Left colon (tissue), 2 donors: ENCODE results near the gene MIB2. TPM values are rescaled to one million over a fixed set of nuclear protein-coding genes. Genes with fewer than 3 reads are reported as not detected.
"Not testable (repeated sequence)": the region's sequence is repeated elsewhere in the genome, so short reads cannot be mapped to it uniquely, and the experiment has no call there.

Source experiments
- ATAC-seq: fragments of 200-7000 bp; cut with Tn5 transposase; one replicate; pipeline ENCODE4 v1.9.1; 2020; ENCODE audit warnings: mild to moderate bottlenecking, moderate library complexity
- DNase-seq, 2 donors: peaks; one replicate each; pipeline ENCODE4 v3.0.0-alpha.2; 2020
- intact Hi-C, 2 donors: fragments of 100-400 bp; cut with DNase I in 1 of 2; cut with micrococcal nuclease in 1 of 2; formaldehyde crosslinking; loops; one replicate each; pipeline versions ENCODE4 v1.11.2 to v1.14.0; 2022; cut with DNase I, micrococcal nuclease
- total RNA-seq, 2 donors: library from RNA; stranded (reverse); fragmentation: NEBNext Ultra II Directional; extraction: Animal tissue kit (Norgen Biotek cat#: 25700); gene quantifications; one replicate each; pipeline ENCODE4 v1.2.1, GENCODE V29; 2021
- donor health status: DM: no; HTN: no; CAD: no.
- donor health status: DM: yes; HTN: yes; CAD: no.

MIB2 gene
- total RNA-seq, 2 donors from 2014 or later = 84.8 to 86.1 TPM

DNA sequence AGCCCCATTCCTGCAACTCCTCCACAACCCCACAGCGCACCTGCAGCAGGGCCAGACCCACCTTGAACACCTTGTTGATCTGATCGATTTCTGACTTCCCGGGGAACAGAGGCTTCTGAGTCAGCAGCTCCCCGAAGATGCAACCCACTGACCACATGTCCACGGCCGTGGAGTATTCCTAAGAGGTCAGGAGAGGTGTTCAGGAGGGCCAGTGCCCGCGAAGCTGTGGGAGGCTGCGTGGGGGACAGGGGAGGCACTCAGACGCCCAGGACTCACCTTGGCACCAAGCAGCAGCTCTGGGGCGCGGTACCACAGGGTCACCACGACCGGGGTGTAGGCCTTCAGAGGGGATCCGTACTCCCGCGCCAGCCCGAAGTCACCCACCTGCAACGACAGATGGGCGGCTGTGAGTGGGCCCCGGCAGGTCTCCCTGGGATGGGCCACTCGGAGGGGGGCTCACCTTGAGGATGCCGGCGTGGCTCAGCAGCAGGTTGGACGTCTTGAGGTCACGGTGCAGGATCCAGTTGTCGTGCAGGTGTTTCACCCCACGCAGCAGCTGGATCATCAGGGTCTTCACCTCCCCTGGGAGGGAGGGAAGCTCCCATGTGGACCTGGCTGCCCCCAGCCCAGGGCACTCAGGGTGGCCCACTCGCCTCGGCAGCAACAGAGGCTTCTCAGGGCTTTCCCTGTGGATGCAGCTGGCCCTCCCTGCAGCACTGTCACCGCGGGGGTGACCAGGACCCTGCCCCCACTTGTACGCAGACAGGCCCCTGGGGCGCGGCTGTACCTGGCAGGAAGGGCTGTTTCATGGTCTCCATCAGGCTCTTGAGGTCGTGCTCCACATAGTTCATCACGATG is 21.6 kb downstream of the MIB2 start:
- DNase-seq = peak in 1 of 2 donors; percentile 19
- intact Hi-C loops, ATAC-seq: not testable (repeated sequence)

DNA sequence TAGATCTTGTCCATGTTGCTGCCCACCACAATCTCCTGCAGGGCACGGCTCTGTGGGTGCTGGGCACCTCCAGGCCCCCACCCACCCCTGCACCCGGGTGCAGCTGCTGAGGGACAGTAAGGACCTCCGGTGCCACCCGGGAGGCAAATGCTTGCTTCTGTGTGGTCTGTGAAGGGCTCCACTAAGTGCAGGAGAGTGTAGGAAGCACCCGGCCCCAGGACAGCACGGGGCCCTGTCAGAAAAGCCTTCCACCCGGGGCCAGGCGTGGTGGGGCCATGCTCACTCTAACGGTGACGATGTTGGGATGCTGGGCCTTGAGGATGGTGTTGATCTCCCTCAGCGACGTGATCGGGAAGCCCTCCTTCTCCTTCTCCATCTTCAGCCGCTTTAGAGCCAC is 22.2 kb downstream of the MIB2 start:
- ATAC-seq, DNase-seq, intact Hi-C loops: not testable (repeated sequence)

GRCh38 chr1:1638528-1638927 is 23.2 kb downstream of the MIB2 start:
- ATAC-seq = peak; percentile 95
- peak in 1 of 2 donors; percentile 89 for DNase-seq
- intact Hi-C loops = not testable (repeated sequence)

DNA sequence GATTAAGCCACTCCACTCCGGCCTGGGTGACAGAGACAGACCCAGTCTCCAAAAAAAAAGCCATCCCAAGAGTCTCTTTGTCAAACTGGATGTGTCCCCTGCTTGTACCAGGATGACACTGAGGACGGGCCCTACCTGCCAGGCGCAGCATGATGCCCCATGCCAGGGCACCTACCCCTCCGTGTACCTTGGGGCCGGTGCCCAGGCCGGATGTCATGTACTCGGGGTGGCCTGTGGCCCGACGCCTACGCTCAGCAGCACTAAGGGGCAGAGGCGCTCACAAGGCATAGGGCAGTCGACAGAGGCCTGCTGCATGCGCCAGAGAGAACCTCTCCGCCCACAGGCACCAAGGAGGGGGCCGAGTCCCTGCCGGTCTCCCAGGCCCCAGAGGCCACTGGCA is 24.1 kb downstream of the MIB2 start:
- DNase-seq, ATAC-seq, intact Hi-C loops: not testable (repeated sequence)

- intact Hi-C loops, DNase-seq, ATAC-seq: not testable (repeated sequence)
Observed at GRCh38 chr1:1640081-1640480, 24.8 kb downstream of the MIB2 start.

- intact Hi-C loops, ATAC-seq, DNase-seq: not testable (repeated sequence)
Observed at GRCh38 chr1:1640711-1641461, 25.6 kb downstream of the MIB2 start.

- ATAC-seq, intact Hi-C loops, DNase-seq: not testable (repeated sequence)
Observed at GRCh38 chr1:1646326-1646725, 31.0 kb downstream of the MIB2 start.

GRCh38 chr1:1647567-1648241 is 32.4 kb downstream of the MIB2 start:
- peak; percentile 50 for DNase-seq
- ATAC-seq = peak; percentile 63
- intact Hi-C loops = not testable (repeated sequence)

GRCh38 chr1:1648265-1648664 is 33.0 kb downstream of the MIB2 start:
- intact Hi-C loops = not testable (repeated sequence)
- DNase-seq = peak; percentile 85 to 94

DNA sequence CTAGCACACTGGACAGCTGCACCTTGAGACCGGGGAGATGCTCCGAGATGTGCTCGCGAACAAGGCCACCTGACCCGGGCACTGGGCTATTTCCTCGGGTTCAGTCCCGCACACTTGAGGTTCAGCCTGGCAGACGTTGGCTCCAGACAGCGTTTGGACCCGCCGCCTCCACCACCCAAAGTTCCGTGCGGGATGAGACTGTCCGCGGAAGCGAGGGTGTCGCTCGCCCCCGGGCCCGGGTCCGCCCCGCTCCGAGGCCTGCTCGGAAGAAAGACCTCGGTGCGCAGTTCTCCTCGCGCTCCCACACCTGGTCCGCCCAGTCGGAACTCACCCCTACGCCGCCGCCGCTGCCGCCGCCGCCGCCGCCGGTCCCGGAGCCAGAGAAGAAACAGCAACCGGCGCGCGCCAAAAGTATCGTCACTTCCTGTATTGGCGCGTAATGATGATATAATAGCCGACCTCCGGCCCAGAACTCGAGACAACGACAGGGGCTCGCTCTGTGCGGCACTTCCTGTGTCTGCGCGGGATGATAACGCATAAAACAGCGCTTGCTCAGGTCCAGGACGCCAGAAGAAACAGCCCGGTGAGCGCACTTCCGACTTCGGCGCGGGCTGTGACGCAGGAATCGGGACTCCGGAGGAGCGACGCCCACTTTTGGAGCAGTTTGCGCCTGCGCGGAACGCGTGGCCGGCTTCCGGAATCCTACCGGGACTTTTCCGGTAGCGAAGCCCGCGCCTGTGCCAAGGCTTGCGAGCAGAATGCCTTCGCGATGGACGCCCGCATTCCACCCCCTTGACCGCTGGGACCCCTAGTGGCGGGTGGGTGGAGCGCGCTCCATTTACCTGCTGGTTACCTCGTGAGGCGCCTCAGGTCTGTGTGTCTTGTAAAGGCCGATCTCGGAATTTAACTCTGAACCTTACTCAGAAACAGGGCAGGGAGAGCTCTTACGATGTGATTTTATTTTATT is 43.6 kb downstream of the MIB2 start, which contains the start of gene CDK11B:
CDK11B (minus strand) TSS at position 422 of the 967 bp plus-strand sequence. CDS start 1,519 bp downstream, outside the sequence.
- intact Hi-C loops = not testable (repeated sequence)
- DNase-seq (peak; percentile 93 to 96), ATAC-seq (peak; percentile 79)

More at GRCh38 chr1:1648265-1648664, 33.0 kb downstream of the MIB2 start:
- ATAC-seq = peak; percentile 95

GRCh38 chr1:1662392-1662791 is 47.1 kb downstream of the MIB2 start:
- DNase-seq, ATAC-seq, intact Hi-C loops: not testable (repeated sequence)

GRCh38 chr1:1662830-1663560 is 47.7 kb downstream of the MIB2 start:
- DNase-seq (peak in 1 of 2 donors; percentile 20), ATAC-seq (peak; percentile 27)
- intact Hi-C loops = not testable (repeated sequence)

DNA sequence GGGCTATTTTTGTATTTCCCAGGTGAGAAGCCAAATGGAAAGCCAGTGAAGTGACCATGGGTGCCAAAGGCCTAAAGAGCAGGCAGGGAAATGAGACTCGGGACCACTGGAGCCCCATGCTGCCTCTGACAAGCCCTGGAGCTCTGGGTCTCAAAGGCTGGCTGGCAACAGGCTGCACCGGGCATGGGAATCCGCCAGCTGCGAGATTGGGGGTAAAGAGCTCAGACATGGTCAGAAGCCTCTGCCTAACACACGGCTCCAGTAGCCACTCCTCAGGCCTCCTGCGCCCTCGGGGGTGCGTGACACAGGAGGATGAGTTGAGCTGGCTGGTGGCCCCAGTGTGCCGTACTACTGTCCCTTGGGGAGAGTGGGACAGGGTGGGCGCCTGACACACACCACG is 49.0 kb downstream of the MIB2 start:
- intact Hi-C loops, ATAC-seq, DNase-seq: not testable (repeated sequence)

DNA sequence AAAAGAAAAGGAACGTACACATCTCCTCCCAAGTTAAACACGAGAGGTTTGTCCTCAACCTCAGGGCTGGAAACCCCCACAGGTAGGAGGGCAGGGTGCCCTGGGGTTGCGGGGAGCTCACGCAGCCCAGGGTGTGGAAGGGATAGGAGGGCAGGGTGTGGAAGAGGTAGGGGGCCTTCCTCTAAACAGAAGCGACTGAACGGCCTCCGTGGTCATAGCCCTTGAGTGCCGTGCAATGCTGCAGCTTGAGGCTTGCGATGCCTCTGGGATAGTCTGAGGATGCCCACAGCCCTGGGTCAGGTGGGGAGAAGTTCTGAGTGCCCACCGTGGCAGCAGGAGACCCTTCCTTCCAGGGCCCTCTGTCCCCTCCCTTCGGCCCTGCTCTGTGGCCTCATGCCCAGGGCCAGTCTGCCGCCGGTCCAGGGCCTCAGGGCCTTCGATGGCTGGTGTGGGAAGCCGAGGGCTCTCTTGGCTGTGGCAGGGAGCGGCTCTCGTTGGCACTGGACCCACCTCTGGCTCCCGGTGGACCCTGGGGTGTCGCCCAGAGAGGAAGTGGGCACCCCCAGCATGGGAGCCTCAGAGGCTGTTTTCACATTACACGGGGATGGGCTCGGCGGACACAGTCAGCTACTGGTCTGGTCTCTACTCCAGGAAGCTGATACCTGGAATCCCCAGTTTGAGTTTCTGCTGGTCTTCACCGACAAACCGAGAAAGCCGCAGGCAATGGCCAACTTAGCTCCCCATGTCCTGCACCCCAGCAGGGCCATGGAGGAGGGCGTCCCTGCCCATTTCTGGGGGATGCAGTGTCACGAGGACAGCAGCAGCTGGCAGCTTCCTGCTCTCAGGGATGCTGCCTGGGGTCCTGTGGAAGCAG is 49.9 kb downstream of the MIB2 start:
- peak; percentile 3 for ATAC-seq
- intact Hi-C loops = loop anchor here in 1 of 2 donors (5.0 kb wide), 1 partner anchor 62 kb away; no protein-coding TSS in a partner anchor
- DNase-seq = peak in 1 of 2 donors; percentile 22

- intact Hi-C loops = loop anchor here in 1 of 2 donors (5.0 kb wide), 1 partner anchor 61 kb away; no protein-coding TSS in a partner anchor
- ATAC-seq = no peak
- DNase-seq = peak in 1 of 2 donors; percentile 22
Observed at GRCh38 chr1:1665815-1666251, 50.5 kb downstream of the MIB2 start.

DNA sequence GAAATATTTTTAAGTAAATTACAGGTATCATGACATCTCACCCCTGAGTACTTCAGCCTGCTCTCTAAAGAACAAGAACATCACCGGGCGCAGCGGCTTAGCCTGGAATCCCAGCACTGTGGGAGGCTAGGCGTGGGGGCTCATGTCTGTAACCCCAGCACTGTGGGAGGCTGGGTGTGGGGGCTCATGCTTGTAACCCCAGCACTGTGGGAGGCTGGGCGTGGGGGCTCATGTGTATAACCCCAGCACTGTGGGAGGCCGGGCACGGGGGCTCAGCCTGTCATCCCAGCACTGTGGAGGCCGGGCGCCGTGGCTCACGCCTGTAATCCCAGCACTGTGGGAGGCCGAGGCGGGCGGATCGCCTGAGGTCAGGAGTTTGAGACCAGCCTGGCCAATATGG is 51.2 kb downstream of the MIB2 start:
- no peak for ATAC-seq
- intact Hi-C loops = loop anchor here in 1 of 2 donors (5.0 kb wide), 1 partner anchor 61 kb away; no protein-coding TSS in a partner anchor
- DNase-seq = peak in 1 of 2 donors; percentile 16
